GM19372 (cell line): ENCODE measurements around the gene CYP20A1.
"Not testable (repeated sequence)": the region's sequence is repeated elsewhere in the genome, so short reads cannot be mapped to it uniquely, and the experiment has no call there.

Experiments
- ATAC-seq: cut with Tn5 transposase; IDR thresholded peaks from one replicate; pipeline ENCODE4 v1.9.1; 2021; ENCODE audit warnings: mild to moderate bottlenecking, low read depth, moderate library complexity; ENCODE audit not compliant: unreplicated experiment

The CYP20A1 gene

DNA sequence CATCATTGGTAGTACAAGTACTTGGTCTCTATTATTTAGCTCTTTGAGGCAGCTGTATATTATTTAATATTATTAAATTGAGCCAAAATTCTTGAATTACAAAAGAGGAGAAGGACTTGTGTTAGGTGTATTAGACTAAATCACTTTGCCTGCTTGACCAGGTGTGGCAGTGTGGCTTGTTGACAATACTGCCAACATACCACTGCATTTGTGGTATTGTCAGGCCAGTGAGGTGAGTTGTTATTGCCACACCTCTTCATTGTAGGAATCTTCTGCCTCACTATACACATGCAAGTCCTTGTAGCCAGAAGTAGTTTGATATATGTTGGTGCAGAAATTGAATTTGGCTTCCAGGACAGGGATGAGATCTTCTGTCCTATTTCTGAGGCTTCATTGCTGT lies 40.5 kb downstream of the CYP20A1 start:
- no peak for ATAC-seq

GRCh38 chr2:203280428-203281064 lies 41.7 kb downstream of the CYP20A1 start:
- no peak for ATAC-seq

- no peak for ATAC-seq
These were observed 43.3 kb downstream of the CYP20A1 start for GRCh38 chr2:203282101-203282500.

DNA sequence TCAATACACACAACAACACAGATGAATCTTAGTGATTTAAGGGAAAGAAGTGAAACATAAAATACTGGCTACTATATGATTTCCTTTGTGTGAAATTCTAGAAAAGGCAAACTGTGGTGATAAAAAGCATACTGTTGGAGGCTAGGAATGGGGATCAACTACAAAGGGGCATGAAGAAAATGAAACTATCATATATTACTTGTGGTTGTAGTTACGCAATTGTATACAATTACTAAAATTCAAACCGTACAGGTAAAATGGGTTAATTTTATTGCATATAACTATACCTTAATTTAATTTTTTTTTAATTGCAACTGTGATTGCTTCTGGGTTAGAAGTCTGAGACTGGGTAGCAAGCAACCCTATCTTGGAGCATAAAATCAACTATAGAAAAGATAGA lies 47.7 kb downstream of the CYP20A1 start:
- ATAC-seq, result no peak

DNA sequence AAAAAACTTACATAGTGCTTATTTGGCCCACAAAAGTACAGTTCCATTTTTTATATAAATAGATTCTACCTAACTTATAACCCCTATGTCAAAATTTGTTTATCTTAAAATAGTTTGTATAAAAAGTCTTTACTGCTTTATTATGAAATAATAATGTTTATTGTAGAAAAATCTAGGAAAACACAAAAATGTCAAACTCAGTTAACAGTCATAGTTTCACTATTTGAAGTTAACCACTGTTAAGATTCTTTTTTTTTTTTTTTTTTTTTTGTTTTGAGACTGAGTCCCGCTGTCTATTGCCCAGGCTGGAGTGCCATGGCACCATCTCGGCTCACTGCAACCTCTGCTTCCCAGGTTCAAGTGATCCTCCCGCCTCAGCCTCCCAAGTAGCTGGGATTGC lies 62.8 kb downstream of the CYP20A1 start:
- no peak for ATAC-seq

- not testable (repeated sequence) for ATAC-seq
These were observed 63.8 kb downstream of the CYP20A1 start for GRCh38 chr2:203302586-203302985.

- ATAC-seq, result no peak
These were observed 72.0 kb downstream of the CYP20A1 start for GRCh38 chr2:203310688-203311436.

DNA sequence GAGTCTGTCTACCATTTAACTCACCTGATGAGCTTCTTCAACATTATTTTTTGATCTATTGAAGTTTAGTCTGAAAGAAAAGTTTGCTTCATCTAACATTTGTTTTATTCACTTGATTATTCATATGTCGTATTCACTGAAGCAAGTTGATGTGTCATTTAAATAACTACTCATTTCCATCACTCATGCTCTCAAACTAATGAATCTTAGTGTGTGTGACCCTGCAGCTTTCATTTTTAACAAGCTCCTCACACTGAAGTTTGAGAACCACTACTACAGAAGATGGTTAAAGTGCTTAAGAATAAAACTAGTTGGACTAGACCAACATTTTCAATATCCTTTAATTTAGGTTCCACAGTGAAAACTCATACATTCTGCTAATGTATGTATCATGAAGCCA lies 87.5 kb downstream of the CYP20A1 start:
- ATAC-seq, result no peak

GRCh38 chr2:203327582-203327900 lies 88.7 kb downstream of the CYP20A1 start:
- no peak for ATAC-seq

DNA sequence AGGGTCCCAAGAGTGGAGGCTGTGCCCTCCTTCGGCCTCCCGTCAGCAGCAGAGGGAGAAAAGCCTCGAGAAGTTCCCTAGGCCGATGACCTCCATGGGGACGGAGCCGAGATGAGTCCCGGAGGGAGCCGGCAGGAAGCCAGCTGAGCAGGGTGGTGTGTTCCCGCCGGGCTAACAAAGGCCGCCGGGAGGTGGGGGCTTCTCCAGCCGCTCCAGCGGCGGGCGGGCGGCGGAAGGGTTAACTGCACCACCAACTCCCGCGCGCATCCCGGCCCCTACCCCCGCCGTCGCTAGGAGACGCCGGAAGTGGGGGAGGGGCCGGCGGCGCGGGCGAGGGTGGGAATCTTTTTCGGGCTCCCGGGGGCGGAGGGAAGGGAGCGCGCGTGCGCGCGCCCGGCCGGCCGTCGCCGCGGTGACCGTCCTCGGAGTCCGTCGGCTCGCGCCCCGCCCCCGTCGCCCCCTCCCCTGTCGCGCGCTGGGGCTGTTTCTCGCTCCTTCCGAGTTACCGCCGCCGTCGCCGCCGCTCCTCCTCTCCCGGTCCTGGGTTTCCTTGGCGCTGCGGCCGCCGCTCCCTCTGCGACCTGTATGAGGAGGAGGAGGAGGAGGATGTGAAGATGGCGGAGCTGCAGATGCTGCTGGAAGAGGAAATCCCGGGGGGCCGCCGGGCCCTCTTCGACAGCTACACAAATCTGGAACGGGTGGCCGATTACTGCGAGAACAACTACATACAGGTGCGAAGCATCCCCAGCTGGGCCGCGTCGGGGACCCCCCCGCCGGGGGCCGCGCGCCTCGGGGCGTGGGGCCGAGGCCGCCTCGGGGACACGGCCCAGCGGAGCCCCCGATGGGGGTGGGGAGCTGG lies 89.3 kb downstream of the CYP20A1 start, which contains the start of gene ABI2:
TSS of gene ABI2 (plus strand) at position 494 of the 859 bp plus-strand sequence. CDS start at position 615, 121 bp downstream.
- ATAC-seq, result peak; percentile 58

DNA sequence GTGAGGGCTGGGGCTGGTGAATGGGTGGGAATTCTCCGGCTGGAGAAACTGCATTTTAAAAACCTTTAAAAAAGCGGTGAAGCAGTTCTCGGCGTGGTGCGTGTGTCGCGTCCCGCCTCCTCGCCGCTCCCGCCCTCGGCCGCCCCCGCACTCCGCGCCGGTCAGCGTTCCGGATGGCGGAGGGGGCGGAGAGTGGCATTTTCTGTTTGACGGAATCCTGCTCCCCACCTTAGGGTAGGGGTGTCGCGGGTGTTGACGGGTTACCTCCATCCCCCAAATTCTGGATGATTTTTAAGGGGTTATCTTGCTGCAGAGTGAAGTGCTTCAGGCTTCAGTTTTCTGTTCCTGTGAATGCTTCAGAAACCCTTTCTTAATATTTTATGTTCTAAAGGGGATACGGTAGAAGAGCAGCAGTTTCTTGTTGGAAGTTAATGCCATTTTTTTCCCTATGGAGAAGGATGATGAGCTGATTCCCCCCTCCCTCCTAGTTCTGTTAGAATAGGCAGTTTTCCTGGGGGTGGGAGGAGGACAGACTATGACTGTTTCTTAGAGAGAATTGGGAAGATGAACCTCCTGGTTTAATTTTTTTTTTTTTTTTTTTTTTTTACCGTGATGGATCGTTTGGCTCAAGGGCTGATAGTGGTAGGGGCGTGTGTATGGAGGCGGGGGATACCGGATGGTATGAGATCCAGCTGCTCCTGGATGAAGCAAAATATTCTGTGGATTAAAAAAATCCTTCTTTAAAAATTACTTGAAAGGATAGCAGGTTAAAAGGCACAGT lies 90.1 kb downstream of the CYP20A1 start:
- peak; percentile 66 for ATAC-seq

DNA sequence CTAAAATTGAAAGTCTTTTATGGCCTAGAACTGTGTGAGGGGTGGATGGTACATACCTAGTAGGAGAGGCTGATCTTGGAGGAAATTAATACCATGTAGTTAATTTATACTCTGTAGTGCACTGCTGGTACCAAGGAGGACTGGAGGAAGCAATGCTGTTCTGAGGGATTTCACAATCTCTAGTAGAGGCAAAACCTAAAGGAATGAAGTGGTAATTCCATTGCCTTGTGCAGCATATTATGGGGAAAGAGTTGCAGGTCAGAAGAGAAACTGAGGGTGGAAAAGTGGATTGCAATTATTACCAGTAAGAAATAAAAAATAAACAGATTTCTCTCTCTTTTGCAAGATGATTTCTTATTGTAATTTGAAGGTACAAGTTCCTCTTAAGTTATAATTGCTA lies 91.6 kb downstream of the CYP20A1 start:
- no peak for ATAC-seq

DNA sequence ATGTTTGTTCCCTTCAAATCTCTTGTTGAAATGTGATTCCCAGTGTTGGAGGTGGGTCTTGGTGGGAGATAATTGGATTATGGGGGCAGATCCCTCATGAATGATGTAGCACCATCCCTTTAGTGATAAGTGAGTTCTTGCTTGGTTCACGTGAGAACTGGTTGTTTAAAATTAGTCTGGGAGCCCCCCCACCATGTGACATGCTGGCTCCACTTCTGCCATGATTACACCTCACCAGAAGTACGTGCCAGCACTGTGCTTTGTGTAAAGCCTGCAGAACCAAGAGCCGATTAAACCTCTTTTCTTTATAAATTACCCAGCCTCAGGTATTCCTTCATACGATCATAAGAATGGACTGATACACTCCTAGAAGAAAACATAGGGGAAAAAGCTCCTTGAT lies 99.5 kb downstream of the CYP20A1 start:
- ATAC-seq, result no peak

- ATAC-seq, result no peak
These were observed 102.1 kb downstream of the CYP20A1 start for GRCh38 chr2:203340791-203341487.

DNA sequence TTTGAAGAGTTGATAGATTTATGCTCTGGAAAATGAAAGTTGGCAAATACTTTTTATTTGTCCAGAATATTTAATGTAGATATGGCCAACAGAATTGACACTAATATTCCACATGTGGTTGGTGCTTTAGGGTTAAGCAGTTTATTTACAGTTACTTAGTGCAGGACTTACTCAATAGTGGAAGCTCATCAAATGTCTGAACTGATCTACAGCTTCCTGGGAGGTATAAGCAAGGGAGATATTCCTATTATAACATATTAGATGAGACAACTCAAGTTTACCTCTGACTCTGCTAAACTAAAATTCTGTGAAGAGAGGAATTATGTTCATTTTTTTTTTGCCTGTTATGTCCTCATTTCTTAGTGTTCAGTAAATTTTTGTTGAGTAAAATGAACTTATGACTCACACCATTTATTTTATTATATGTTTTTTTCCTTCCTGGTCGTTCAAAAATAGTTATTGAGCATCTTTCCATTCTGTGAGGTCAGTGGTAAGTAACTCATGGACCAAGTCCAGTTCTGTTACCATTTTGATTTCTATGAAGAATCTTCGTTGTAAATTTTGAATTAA lies 103.0 kb downstream of the CYP20A1 start:
- ATAC-seq, result no peak

- not testable (repeated sequence) for ATAC-seq
These were observed 103.6 kb downstream of the CYP20A1 start for GRCh38 chr2:203342374-203342773.

DNA sequence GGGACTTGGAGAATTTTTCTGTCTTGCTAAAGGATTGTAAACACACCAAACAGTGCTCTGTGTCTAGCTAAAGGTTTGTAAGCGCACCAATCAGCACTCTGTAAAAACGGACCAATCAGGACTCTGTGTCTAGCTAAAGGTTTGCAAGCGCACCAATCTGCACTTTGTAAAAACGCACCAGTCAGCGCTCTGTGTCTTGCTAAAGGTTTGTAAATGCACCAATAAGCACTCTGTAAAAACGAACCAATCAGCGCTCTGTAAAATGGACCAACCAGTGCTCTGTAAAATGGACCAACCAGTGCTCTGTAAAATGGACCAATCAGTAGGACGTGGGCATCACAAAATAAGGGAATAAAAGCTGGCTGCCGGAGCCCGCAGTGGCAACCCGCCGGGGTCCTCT lies 105.8 kb downstream of the CYP20A1 start:
- ATAC-seq, result no peak

DNA sequence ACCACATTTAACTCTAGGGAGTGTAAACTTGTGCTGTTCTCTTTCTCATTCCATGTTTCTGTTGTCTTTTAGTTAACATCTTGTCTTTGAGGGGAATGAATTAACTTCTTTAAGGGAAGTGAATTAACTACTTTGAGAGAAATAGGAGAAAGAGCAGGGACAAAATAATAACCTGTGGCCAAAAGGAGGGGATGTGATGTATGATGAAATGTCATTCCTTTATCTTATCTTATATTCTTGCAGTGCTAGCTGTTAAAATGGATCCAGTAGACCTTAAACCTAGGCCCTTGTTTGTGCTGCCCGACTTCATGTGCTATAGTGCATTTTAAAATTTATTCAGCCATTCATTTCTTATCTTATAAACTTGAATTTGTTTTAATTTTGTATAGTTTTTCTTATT lies 107.8 kb downstream of the CYP20A1 start:
- no peak for ATAC-seq

DNA sequence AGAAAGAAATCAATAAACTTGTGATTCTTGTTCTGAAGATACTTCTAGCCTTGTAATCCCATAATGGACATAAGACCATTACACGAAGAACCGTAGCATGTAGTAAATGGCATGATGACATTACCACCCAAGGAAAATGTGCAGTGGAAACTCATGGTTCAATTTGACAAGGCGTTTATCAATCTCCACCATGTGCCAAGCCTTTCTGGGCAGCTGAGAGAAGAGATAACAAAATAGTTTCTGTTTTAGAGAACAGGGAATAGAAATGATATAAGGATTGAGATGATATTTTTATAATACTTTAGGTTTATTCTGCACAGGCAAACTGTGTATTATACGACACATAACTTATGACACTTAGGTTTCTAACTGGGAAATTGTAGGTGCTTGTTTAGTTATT lies 108.6 kb downstream of the CYP20A1 start:
- ATAC-seq, result no peak
